Keratinocyte (primary cell): ENCODE measurements around the gene DIS3L2.

Experiments used
- EZH2 ChIP-seq: IDR thresholded peaks from one replicate; pipeline ENCODE4 v1.6.1; 2012; ENCODE audit warnings: inconsistent platforms, mild to moderate bottlenecking, low read length, moderate library complexity
- TF ChIP-seq, protein P1 (sequence below), 3 experiments: IDR thresholded peaks in 1 of 3; conservative IDR thresholded peaks in 1 of 3; optimal IDR thresholded peaks in 1 of 3; 2 replicates in 2 of 3; 3 replicates in 1 of 3; pipeline versions ENCODE3 to v1.5.1; 2011; ENCODE audit warnings: low read length in 3 of 3, mild to moderate bottlenecking in 3 of 3, moderate library complexity in 2 of 3, control low read depth in 1 of 3, inconsistent platforms in 1 of 3; ENCODE audit not compliant: insufficient read depth in 2 of 3; ENCODE audit errors: extremely low read depth in 1 of 3

DNA sequence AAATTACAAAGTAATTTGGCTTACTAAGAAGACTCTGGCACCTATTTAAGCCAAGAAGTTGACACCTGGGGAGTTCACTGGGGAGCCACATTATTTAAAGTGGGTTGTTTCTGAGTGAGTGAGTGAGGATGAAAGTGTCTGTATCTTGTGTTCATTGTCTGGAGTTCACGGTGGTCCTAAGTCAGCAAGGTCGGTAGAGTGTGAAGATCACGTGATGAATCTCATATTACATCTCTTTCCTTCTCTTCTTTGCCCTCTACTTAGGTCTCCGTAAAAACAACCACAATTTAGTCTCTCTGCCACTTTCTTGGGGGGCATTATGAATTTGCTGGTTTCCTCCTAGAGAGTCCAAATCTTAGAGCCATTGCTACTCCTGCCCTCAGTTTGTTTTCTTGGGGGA, 67.8 kb downstream of the DIS3L2 start:
- TF ChIP-seq, protein P1, sequence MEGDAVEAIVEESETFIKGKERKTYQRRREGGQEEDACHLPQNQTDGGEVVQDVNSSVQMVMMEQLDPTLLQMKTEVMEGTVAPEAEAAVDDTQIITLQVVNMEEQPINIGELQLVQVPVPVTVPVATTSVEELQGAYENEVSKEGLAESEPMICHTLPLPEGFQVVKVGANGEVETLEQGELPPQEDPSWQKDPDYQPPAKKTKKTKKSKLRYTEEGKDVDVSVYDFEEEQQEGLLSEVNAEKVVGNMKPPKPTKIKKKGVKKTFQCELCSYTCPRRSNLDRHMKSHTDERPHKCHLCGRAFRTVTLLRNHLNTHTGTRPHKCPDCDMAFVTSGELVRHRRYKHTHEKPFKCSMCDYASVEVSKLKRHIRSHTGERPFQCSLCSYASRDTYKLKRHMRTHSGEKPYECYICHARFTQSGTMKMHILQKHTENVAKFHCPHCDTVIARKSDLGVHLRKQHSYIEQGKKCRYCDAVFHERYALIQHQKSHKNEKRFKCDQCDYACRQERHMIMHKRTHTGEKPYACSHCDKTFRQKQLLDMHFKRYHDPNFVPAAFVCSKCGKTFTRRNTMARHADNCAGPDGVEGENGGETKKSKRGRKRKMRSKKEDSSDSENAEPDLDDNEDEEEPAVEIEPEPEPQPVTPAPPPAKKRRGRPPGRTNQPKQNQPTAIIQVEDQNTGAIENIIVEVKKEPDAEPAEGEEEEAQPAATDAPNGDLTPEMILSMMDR (optimal IDR thresholded peaks at IDR 0.05 in 1 of 3, IDR thresholded peaks at IDR 0.05 in 1 of 3, conservative IDR thresholded peaks at IDR 0.05 in 1 of 3; ENCODE audit: extremely low read depth in 1 of 3, insufficient read depth in 2 of 3, low read length in 3 of 3), result no peak
- no peak for TF ChIP-seq EZH2
